ENCODE measurements around the gene CACNA2D2. TPM values are rescaled to one million over a fixed set of nuclear protein-coding genes. Genes with fewer than 3 reads are reported as not detected.
A peak's percentile ranks its signal among the peaks of the same experiment; 100 is the strongest.

The CACNA2D2 gene
- total and polyA plus RNA-seq, 7 donors: 0.14 to 1.6 (median 0.83) TPM

DNA sequence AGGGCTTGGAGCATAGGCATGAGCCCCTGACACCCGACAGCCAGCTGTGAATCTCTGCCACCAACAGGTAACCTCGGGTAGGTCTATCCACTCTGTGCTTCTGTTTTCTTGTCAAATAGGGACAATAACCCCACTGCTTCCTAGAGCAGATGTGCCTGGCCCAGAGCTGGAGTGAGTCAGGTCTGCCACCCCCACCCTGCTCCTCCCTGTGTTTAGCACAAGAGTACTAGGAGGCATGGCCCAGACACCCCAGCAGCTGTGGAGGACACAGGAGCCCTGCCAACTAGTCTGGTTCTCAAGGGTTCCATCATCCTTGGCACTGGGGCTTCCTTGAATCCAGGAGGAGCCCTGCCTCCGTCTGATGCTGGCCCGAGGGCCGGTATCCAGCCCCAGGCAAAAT, 110.4 kb downstream of the CACNA2D2 start:
- WGBS, 3 donors: 76 to 83% (median 81%) methylated on average over 5 of the region's 5 CpGs
- intact Hi-C loops (cut with DNase I): no loop called here

DNA sequence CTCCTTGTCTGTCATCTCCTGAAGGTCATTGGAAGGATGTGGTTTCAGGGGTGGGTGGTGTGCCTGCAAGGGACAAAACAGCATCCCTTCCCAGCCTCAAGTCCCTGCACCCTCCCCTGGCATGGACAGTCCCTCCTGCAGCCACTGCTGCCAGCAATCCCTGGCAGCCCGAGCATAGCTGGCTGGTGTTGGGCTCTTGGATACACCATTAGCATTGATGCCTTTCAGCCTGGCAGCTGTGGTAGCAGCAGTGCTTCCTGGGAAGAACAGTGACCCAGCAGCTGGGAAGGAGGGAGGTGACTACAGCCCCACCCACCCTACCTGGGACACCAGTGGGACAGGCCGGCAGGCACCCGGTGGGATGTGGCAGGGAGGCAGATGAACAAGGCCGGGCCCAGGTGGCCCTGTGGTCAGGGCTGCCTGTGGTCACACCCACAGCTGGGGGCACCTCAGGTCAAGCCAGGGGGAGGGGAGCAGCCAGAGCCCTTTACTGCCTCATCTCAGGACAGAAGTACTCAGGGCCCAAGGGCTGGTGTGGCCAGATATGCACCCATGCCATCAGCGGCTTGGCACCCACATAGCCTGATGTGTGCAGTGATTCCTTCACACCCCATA, 111.2 kb downstream of the CACNA2D2 start:
- no peaks in the 10 kb centered on the region for H3K27me3 ChIP-seq (ENCODE audit: insufficient read depth in 3 of 3, low read length in 2 of 3)
- ATAC-seq (peak; percentile 6 to 60 (median 56)), DNase-seq (no peak)
- no peaks in the 10 kb centered on the region for H3K36me3 ChIP-seq (ENCODE audit: insufficient read depth in 1 of 2, low read depth in 1 of 2)
- WGBS, 3 donors: 27 to 44% (median 34%) methylated on average over 3 to 5 of the region's 5 CpGs
- no peaks in the 10 kb centered on the region for H3K9me3 ChIP-seq
- no peak overlapping the region for H3K4me3 ChIP-seq
- peaks cover 17% of the 10 kb centered on the region for H3K4me1 ChIP-seq
- H3K27ac ChIP-seq: no peak overlapping the region
- TF ChIP-seq, protein P1, sequence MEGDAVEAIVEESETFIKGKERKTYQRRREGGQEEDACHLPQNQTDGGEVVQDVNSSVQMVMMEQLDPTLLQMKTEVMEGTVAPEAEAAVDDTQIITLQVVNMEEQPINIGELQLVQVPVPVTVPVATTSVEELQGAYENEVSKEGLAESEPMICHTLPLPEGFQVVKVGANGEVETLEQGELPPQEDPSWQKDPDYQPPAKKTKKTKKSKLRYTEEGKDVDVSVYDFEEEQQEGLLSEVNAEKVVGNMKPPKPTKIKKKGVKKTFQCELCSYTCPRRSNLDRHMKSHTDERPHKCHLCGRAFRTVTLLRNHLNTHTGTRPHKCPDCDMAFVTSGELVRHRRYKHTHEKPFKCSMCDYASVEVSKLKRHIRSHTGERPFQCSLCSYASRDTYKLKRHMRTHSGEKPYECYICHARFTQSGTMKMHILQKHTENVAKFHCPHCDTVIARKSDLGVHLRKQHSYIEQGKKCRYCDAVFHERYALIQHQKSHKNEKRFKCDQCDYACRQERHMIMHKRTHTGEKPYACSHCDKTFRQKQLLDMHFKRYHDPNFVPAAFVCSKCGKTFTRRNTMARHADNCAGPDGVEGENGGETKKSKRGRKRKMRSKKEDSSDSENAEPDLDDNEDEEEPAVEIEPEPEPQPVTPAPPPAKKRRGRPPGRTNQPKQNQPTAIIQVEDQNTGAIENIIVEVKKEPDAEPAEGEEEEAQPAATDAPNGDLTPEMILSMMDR (IDR thresholded peaks at IDR 0.05): no peak
- intact Hi-C loops (cut with DNase I): no loop called here

More for the DNA sequence above, 110.4 kb downstream of the CACNA2D2 start:
- Histone ChIP-seq H3K27me3 (ENCODE audit: insufficient read depth in 3 of 3, low read length in 2 of 3) (no peaks in the 10 kb centered on the region), H3K9me3 (no peaks in the 10 kb centered on the region), H3K4me1 (peaks cover 17% of the 10 kb centered on the region), H3K27ac (no peak overlapping the region), H3K36me3 (ENCODE audit: insufficient read depth in 1 of 2, low read depth in 1 of 2) (no peaks in the 10 kb centered on the region), H3K4me3 (no peak overlapping the region)
- DNase-seq (no peak), ATAC-seq (no peak)
- TF ChIP-seq, protein P1 (IDR thresholded peaks at IDR 0.05): no peak

DNA sequence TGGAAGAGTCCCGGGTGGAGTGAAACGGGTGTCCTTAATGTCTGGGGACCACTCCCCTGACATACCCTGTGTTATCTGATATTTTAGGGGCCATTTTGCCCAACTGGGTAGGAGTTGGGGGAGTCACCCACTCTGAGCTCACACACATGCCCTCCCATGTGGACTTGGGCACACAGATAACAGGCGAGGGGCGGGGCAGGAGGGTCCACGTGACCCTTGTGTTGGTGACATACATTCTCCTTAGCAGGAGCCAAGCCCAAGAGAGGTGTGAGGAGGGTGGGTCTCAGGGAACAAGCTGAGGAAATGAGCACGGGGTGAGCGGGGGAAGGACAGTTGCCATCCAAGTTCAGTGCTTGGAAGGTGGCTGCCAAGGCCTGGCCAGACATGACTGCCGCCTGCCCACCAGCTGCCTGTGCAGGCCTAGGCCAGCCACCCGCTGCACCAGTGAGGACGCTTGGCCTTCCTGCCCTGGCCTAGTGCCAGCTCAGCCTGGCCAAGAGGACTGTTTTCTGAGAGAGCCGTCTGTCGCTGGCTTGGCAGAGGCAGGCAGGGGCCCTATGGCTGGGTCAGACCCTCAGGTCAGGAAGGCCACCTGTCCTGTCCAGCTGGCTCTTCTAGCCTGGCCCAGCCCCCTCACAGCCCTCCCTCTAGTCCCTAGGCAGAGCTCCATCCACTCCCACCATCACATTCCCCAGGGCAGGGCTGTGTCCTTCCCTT, 112.8 kb downstream of the CACNA2D2 start:
- ATAC-seq (peak; percentile 58 to 87 (median 81)), DNase-seq (peak; percentile 62 to 83)
- Histone ChIP-seq H3K27ac (peak overlapping the region; percentile 53), H3K4me1 (peaks cover 17% of the 10 kb centered on the region), H3K27me3 (ENCODE audit: insufficient read depth in 3 of 3, low read length in 2 of 3) (no peaks in the 10 kb centered on the region), H3K9me3 (no peaks in the 10 kb centered on the region), H3K36me3 (ENCODE audit: insufficient read depth in 1 of 2, low read depth in 1 of 2) (no peaks in the 10 kb centered on the region), H3K4me3 (no peak overlapping the region)
- WGBS, 3 donors: 26 to 31% (median 29%) methylated on average over 12 of the region's 12 CpGs
- TF ChIP-seq, protein P1 (IDR thresholded peaks at IDR 0.05): no peak
- intact Hi-C loops (cut with DNase I): no loop called here

DNA sequence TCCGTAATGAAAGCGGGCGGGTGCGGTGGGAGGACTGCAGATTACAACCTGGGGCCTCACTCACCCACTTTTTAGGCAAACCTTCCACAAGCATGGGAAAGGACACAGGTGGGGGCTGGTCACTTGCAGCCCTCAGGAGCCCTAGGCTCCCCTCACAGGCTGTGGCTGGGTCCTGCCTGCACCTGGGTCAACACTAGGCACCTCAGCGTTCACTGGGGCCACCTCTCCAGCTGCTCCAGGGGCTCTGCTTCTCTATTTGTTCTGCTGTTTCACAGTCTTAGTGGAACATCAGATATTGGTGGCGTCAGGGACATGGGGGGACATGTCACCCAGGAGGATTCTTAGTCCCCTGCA, 114.0 kb downstream of the CACNA2D2 start:
- intact Hi-C loops (cut with DNase I): no loop called here
- Histone ChIP-seq H3K9me3 (no peaks in the 10 kb centered on the region), H3K36me3 (ENCODE audit: insufficient read depth in 1 of 2, low read depth in 1 of 2) (no peaks in the 10 kb centered on the region), H3K4me1 (peaks cover 17% of the 10 kb centered on the region), H3K27ac (no peak overlapping the region), H3K4me3 (no peak overlapping the region), H3K27me3 (ENCODE audit: insufficient read depth in 3 of 3, low read length in 2 of 3) (no peaks in the 10 kb centered on the region)
- DNase-seq: no peak
- TF ChIP-seq, protein P1 (IDR thresholded peaks at IDR 0.05): no peak
- WGBS, 3 donors: 92 to 96% (median 93%) methylated on average over 6 of the region's 6 CpGs
- no peak for ATAC-seq

Measured in psoas muscle (tissue), 8 donors.